Suppressor macrophage treated with lipopolysaccharide for 4 hours (primary cell): ENCODE measurements around the gene C3orf18.

Source experiments
- DNase-seq: peaks from one replicate; pipeline ENCODE4 v3.0.0-alpha.2; 2020

The C3orf18 gene

GRCh38 chr3:50577348-50577747, 9.8 kb upstream of the C3orf18 start:
- DNase-seq = no peak

DNA sequence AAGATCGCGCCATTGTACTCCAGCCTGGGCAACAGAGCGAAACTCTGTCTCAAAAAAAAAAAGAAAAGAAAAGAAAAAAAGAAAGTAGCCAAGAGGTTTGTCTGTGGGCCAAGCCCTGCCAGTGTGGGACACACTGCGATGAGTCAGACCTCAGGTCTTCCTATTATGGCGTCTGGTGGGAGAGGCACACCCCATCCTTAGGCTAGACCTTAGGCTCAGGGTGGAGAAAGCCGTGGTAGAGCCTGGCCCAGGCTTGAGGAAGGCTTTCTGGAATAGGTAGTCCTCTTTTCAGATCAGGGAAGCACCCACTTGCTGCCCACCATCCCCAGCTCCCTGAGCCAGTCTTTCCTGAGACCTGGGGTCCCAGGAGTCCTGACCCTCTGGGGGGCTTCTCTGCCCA, 7.8 kb upstream of the C3orf18 start:
- no peak for DNase-seq

DNA sequence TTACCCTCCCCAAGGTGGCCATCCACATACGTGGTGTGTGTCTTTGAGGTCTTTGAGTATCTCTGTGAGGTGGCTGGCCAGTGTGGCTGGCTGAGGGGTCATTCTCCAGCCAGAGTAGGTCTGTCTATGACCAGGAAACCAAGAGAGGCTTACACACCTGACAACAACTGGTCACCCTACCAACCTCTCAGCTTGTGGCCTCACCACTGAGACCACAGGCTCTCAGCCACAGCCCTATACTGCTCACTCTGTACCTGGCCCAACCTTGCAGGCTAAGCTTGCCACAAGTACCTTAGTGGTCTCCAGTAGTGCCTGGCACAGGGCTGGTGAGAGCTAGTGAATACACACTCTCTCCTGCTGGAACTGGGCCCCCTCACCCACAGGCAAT, 6.9 kb upstream of the C3orf18 start:
- no peak for DNase-seq

GRCh38 chr3:50573566-50574443, 6.3 kb upstream of the C3orf18 start:
- no peak for DNase-seq

GRCh38 chr3:50572801-50573371, 5.3 kb upstream of the C3orf18 start:
- no peak for DNase-seq

GRCh38 chr3:50572158-50572557, 4.6 kb upstream of the C3orf18 start:
- DNase-seq = peak; percentile 87

- DNase-seq = no peak
These were observed 3.9 kb upstream of the C3orf18 start for GRCh38 chr3:50571486-50571885.

DNA sequence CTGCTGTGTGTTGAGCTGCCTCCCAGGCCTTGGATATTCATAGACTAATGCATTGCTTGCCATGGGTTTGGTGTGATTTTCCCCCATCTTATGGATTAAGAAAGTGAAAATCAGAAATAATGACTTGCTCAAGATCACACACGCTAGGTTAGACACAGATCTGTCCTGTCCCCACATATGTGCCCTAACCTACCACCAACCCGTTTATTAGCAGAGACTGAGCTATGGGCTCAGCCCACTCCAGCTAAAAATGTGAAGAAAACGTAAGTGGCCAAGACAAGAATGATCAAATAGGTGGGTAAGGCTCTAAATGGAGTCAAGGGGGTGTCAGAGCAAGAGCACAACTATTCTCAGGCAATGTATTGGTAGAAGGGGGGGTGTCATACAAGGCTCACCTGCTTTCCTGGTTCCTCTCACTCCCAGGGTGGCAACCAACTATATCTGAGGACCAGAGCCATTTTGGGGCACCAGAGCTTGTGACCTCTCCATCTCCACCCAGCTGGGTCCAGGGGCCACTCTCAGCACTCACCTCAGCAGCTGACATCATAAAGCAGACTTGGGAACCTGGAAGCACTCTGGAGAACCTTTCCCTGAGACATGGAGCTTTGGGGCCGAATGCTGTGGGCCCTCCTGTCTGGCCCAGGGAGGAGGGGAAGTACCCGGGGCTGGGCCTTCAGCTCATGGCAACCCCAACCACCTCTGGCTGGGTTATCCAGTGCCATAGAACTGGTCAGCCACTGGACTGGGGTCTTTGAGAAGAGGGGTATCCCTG, 3.1 kb upstream of the C3orf18 start:
- DNase-seq = no peak

DNA sequence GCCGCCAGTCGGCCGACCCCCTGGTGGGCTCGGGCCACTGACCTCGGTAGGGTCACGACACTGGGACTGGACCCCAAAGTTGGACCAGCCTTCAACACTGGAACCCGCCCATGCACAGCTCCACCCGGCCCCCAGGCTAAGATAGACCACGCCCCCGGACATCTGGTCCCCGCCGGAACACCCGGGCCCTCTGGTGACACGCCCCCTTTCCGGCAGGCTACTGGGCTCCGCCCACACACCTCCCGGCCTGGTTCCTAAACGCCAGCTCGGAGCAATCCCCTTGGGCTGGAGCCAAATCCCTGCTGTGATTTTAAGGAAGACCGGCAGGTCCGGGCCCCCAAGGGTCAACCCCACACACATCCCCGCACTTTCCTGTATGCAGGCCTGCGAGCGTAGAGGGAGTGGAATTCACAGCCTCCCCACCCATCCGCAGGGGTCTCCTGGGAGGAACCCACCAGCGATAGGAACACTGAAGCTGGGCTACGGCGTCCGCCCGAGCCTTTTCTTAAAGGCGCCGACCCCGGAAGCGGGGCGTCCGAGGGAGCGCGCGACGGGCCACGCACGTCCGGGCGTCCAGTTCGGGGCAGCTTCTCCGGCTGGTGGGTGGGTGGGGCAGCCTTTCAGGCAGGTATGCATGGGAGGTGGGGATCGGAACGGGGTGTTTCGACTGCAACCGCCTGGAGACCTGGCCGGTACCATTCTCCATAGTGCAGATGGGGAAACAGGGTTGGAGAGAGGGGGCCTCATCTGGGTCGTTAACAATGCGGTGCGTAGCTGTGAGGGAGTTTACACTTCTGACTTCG, 1.6 kb upstream of the C3orf18 start, which contains the start of gene HEMK1:
HEMK1 (plus strand) TSS at position 576 of the 803 bp plus-strand sequence. CDS start 1,583 bp downstream, outside the sequence.
- DNase-seq = peak; percentile 98

DNA sequence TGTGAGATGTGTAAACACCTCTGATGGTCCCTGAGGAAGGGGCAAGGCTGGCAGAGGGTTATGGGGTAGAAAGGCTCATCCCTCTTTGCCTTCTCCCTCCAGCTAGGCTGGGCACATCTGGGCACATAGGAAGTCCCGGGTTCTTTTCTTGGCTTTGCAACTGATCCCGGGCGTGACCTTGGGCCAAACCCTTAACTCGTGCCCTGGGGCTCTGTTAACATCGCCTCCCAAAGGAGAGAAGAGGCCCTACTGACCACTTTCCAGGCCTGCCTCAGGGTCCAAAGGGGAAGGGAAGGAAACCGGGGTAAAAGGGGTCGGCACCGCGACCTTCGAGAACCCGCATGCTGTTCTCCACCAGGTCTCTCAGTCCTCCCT, 549 bp downstream of the C3orf18 start:
- no peak for DNase-seq

- no peak for DNase-seq
These were observed 3.2 kb downstream of the C3orf18 start for GRCh38 chr3:50564321-50564720.

DNA sequence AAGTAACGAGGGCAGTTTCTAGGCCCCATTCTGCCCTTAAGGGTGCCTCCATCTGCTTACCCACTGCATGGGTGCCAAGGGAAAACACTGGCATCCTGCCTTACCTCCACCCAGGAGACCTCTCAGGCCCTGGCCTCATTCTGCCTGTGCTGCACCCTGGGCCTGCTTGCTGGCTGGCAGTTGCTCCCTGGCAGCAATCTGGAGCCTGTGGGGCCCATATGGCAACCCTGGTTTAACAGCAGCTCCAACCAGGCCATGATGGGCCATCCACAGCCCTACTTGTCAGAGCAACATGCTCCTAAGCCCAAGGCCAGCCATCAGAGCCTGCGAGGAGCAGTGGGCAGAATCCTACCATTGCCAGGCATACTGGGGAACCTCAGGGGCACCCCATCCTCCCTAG, 3.7 kb downstream of the C3orf18 start:
- no peak for DNase-seq

- DNase-seq = peak; percentile 40
These were observed 4.7 kb downstream of the C3orf18 start for GRCh38 chr3:50562861-50563260.

DNA sequence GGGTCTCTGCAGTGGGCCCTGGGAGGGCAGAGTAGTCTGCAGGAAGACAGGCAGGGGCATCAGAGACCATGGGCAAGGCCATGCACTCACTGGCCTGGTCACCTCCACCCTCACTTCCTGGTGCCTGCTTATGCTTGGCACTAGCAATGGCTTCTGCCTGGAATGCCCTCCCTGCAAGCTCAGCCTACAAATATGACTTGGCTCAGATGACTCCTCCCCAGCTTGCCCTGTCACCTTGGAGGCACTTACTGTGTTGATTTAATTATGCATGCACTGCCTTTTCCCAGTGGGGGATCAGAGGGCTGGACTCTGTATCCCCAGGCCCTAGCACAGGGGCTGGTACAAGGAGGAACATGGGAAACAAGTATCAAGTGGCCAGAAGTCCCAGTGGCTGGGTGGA, 7.8 kb downstream of the C3orf18 start:
- DNase-seq = no peak

GRCh38 chr3:50557915-50558314, 9.6 kb downstream of the C3orf18 start:
- no peak for DNase-seq

- no peak for DNase-seq
These were observed 10.4 kb downstream of the C3orf18 start for GRCh38 chr3:50557106-50557505.

DNA sequence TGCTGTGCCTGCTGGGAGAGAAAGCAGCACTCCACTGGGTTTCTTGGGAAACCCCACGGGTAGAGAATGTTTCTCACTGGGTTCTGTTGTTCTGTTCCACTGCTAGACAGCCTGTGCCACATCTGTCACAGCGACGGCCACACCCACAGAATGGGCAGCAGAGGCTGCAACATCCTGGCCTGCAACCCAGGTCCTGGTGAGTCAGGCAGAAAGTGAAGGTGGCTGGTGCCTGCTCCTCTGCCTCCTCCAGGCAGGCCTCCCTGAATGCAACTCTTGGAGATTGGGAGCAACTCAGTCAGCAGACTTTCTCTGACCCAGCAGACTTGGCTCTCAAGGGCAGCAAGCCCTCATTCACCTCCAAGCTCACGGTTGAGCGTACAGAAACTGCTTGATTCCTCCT, 13.0 kb downstream of the C3orf18 start:
- peak; percentile 11 for DNase-seq

DNA sequence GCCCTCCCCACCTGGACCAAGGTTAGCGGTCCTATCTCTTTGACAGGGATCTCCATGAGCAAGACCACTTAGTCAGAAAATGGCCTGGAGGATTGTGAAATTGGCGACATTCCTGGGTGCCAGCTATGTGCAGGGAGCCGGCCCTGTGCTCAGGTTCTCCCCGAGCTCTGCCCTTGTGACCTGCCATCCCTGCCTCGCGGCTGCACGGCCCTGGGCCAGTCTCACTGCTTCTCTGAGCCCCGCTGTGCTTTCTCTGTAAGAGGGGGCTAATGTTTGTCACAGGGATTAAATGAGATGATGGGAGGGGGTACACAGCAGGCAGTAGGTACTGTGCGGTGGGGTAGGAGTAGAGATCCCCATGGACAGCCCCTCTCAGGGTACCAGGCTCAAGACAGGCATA, 14.9 kb downstream of the C3orf18 start:
- no peak for DNase-seq

GRCh38 chr3:50551681-50552435, 15.7 kb downstream of the C3orf18 start:
- DNase-seq = no peak

DNA sequence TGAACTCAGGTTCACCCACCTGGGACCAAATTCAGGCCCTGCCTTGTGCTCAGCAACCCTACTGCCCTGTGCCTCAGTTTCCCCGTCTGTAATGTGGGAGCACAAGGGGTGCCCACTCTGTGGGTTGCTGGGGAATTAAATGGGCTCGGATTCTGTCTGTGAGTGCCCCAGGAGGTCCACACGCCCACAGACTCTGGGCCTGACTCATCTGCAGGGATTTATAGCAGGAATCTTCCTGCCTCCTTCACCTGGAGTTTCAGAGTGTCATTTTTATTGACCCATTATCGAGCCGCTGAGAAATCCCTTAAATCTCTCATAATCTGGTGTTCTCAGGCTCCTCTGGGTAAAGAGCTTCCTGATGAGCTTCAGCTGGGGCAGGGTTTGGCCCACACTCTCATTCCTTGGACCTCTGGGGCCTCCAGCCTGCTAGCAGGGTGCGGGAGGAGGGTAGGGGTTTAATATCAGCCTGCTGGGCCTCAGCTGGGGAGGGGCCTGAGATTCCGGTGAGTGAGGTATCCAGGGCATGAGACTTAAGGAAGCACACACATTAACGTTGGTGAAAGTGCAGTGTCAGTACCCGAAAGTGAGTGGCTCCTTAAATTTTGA, 16.4 kb downstream of the C3orf18 start:
- no peak for DNase-seq

DNA sequence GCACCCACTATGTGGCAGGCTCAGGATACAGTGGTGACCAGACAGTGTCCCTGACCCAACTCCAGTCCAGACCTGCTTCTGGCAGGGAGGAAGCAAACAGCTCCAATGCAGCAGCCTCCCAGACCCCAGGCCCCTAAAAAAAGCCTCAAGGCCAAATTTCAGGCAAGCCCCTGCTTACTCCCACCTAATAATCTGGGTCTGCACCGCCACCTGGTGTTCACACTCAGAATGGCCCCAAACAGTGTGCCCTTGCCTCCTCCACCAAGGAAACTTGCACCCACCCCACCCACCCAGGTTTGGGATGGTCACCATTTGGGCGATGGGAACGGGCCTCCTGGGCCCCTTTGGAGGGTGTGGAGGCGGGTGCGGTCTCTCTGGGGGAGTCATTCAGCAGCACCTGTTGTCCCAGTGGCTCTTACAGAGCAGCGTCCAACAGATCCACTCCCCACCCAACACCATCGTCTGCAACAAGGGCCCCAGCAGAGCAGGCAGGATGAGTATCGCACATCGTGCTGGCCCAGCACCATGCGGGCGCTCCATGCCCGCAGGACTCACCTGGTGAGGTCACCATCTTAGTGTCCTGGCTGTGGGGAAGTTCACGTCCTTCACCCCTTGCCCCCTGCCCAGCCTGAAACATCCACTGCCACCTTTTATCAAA, 17.3 kb downstream of the C3orf18 start:
- DNase-seq = peak; percentile 64
